Middle frontal gyrus (tissue), 1 donor: Measurements from ENCODE around the gene DPM1.

Source experiments
- DNase-seq: peaks from one replicate; pipeline ENCODE4 v3.0.0-alpha.2; 2015; ENCODE audit warnings: low spot score; ENCODE audit errors: extremely low spot score

DPM1 gene

DNA sequence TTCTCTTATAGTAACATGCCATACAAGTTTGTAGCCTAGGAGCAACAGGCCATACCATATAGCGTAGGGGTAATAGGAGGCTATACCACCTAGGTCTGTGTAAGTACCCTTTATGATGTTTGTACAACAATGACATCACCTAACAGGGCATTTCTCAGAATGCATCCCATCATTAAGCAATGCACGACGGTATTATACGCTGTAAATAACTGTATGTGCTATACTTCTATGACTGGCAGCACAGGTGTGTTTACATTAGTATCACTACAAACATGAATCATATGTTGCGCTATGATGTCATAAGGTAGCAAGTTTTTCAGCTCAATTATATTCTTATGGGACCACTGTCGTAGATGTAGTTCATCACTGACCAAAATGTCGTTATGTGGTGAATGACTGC, 58.1 kb downstream of the DPM1 start:
- DNase-seq: no peak

- DNase-seq: no peak
Measured at GRCh38 chr20:50898475-50898874, 59.9 kb downstream of the DPM1 start.

GRCh38 chr20:50895111-50895830, 63.1 kb downstream of the DPM1 start:
- no peak for DNase-seq

GRCh38 chr20:50893620-50894019, 64.7 kb downstream of the DPM1 start:
- DNase-seq: no peak

DNA sequence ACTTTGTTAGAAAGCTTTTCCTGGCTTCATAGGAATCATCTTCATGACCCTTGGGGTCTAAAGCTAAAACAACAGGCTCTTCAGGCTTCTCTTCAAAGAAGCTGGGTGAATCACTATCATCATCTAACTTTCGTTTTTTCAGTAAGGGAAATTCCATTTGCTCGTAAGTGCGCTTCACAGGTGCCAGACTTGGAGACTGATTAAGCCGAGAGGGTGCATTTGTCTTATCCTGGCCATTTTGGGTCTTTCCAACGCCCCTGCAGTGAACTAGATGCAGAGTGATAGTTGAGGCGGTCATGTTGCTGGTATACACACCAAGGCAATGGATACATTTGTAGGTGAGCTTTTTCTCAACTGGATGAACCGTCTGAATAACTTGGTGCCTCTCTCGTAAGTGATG, 65.9 kb downstream of the DPM1 start:
- DNase-seq: no peak

DNA sequence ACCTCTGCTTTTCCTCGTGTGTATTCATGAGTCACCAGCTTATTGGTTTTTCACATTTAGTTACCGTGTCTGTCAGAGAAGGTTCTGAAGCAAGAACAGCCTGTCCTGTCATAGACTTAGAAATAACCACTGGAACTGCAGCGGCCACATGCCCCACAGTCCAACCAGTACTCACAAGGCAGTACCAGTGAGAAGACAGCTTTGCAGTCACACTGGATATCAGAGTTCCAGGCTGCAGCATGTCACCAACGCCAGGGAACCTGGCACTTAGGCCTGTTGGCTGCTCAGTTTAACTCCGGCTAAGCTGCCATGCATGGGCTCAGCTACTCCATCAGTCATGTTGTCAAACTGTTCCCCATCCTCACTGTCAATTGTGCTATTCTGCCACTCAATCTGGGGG, 67.2 kb downstream of the DPM1 start:
- DNase-seq: no peak

GRCh38 chr20:50887576-50887975, 70.8 kb downstream of the DPM1 start:
- DNase-seq: no peak

DNA sequence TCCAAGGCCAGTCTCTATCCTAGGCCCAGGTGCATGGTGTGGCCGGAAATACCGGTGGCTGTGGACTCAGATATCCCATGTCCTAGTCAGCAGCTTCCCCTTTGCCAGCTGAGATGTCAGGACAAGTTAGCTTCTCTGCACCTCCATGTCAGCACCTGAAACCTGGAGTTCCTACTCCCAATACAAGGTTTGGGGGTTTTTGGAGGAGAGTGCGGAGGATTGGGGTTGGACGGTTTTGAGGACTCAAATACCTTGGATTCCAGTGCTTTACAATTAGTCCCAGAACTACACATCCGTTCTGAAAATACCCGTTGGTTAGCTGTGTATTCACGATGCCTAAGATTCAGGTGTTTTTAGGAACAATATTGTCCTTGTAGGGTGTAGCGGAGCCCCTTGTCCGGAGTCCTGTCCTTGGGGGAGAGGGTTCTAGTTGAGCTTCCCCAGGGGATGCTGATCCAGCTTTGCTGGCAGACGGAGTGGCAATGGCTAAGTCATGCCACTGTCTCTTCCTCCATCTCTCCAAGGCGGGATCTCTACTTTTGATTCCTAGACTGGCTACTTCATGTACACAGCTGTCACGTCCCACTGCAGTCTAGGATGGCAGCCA, 72.0 kb downstream of the DPM1 start:
- no peak for DNase-seq

- DNase-seq: no peak
Measured at GRCh38 chr20:50885781-50886180, 72.6 kb downstream of the DPM1 start.

- no peak for DNase-seq
Measured at GRCh38 chr20:50885068-50885467, 73.3 kb downstream of the DPM1 start.
